ENCODE data around the gene TUBGCP2.

DNA sequence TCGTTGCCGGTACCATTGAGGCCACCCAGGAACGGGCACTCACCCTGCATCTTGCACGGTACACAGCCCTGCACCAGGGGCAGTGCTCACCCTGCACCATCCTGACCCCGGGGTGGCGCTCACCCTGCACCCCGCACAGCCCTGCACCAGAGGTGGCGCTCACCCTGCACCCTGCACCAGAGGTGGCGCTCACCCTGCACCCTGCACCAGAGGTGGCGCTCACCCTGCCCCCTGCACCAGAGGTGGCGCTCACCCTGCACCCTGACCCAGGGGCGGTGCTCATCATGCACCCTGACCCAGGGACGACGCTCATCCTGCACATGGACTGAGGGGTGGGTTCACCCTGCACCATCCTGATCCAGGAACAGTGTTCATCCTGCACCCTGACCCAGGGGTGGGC lies 6.4 kb downstream of the TUBGCP2 start:
- TF ChIP-seq EZH2 (IDR thresholded peaks at IDR 0.05; ENCODE audit: insufficient read depth, poor library complexity, severe bottlenecking) (no peak), EZH2phosphoT487 (IDR thresholded peaks at IDR 0.05; ENCODE audit: insufficient read depth, low read depth) (no peak)

Measured in GM23248 (cell line).